Measurements from ENCODE around the gene OLIG1.

DNA sequence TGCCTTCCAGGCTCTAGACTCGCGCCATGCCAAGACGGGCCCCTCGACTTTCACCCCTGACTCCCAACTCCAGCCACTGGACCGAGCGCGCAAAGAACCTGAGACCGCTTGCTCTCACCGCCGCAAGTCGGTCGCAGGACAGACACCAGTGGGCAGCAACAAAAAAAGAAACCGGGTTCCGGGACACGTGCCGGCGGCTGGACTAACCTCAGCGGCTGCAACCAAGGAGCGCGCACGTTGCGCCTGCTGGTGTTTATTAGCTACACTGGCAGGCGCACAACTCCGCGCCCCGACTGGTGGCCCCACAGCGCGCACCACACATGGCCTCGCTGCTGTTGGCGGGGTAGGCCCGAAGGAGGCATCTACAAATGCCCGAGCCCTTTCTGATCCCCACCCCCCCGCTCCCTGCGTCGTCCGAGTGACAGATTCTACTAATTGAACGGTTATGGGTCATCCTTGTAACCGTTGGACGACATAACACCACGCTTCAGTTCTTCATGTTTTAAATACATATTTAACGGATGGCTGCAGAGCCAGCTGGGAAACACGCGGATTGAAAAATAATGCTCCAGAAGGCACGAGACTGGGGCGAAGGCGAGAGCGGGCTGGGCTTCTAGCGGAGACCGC, 46.3 kb upstream of the OLIG1 start:
- TF ChIP-seq, protein P1, sequence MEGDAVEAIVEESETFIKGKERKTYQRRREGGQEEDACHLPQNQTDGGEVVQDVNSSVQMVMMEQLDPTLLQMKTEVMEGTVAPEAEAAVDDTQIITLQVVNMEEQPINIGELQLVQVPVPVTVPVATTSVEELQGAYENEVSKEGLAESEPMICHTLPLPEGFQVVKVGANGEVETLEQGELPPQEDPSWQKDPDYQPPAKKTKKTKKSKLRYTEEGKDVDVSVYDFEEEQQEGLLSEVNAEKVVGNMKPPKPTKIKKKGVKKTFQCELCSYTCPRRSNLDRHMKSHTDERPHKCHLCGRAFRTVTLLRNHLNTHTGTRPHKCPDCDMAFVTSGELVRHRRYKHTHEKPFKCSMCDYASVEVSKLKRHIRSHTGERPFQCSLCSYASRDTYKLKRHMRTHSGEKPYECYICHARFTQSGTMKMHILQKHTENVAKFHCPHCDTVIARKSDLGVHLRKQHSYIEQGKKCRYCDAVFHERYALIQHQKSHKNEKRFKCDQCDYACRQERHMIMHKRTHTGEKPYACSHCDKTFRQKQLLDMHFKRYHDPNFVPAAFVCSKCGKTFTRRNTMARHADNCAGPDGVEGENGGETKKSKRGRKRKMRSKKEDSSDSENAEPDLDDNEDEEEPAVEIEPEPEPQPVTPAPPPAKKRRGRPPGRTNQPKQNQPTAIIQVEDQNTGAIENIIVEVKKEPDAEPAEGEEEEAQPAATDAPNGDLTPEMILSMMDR (conservative IDR thresholded peaks at IDR 0.05; ENCODE audit: low read length): no peak
- no peak for TF ChIP-seq EZH2phosphoT487 (IDR thresholded peaks at IDR 0.05; ENCODE audit: borderline replicate concordance, low read depth, low read length)

Measured in OCI-LY7 (cell line).